Left renal pelvis (tissue), 4 donors: ENCODE measurements around the gene TSPY9. TPM values are rescaled to one million over a fixed set of nuclear protein-coding genes. Genes with fewer than 3 reads are reported as not detected.
"Not testable (repeated sequence)": the region's sequence is repeated elsewhere in the genome, so short reads cannot be mapped to it uniquely, and the experiment has no call there.

Experiments
- DNase-seq, 4 donors: peaks; one replicate each; pipeline ENCODE4 v3.0.0-alpha.2; 2013; ENCODE audit warnings: low read depth in 4 of 4, low spot score in 3 of 4
- polyA plus RNA-seq, 4 donors: library from polyadenylated mRNA; unstranded; fragments of 120-200 nt; gene quantifications; one replicate each; pipeline ENCODE4 v1.2.1, GENCODE V29; 2013; ENCODE audit not compliant: insufficient read length in 4 of 4

The TSPY9 gene
- polyA plus RNA-seq = not detected

GRCh38 chrY:9486967-9487366 lies at the start of gene TSPY9:
TSPY9 (plus strand) TSS chrY:9487267; CDS start chrY:9487313, 46 bp downstream.
- not testable (repeated sequence) for DNase-seq

GRCh38 chrY:9466655-9467054 lies 20.4 kb upstream of the TSPY9 start, which contains the start of gene TSPY1:
TSPY1 (plus strand) TSS chrY:9466955; CDS start chrY:9467001, 46 bp downstream.
- not testable (repeated sequence) for DNase-seq

GRCh38 chrY:9504396-9504795 lies 17.3 kb downstream of the TSPY9 start:
- not testable (repeated sequence) for DNase-seq

- not testable (repeated sequence) for DNase-seq
Observed at GRCh38 chrY:9516287-9516686, 29.2 kb downstream of the TSPY9 start.

- DNase-seq = not testable (repeated sequence)
Observed at GRCh38 chrY:9527580-9527979, 40.5 kb downstream of the TSPY9 start, which contains the start of gene TSPY10. TSPY10 (plus strand) TSS chrY:9527880; CDS start chrY:9527926, 46 bp downstream.

Other genes with a start within 250 kb of the TSPY9 start
- gene TSPY4, start 149.8 kb upstream of the TSPY9 start, polyA plus RNA-seq = not detected
- not detected for gene TSPY8, start 129.5 kb upstream of the TSPY9 start, polyA plus RNA-seq
- not detected for gene TSPY3, start 88.8 kb upstream of the TSPY9 start, polyA plus RNA-seq
- not detected for gene TSPY1, start 20.3 kb upstream of the TSPY9 start, polyA plus RNA-seq
- not detected for gene TSPY10, start 40.6 kb downstream of the TSPY9 start, polyA plus RNA-seq